Thyroid gland (tissue), 4 donors: ENCODE results near the gene B3GNT5. TPM values are rescaled to one million over a fixed set of nuclear protein-coding genes. Genes with fewer than 3 reads are reported as not detected.

ENCODE experiments used
- DNase-seq, 2 donors: peaks; one replicate each; pipeline ENCODE4 v3.0.0-alpha.2; 2019
- H3K27ac ChIP-seq, 3 donors: fragments of 200-600 bp; sonication (generic); 1 replicate in 2 of 3; 2 replicates in 1 of 3; pipeline ENCODE4 v1.5.1; 2016 to 2019; ENCODE audit warnings: mild to moderate bottlenecking in 1 of 3, moderate library complexity in 1 of 3
- H3K27me3 ChIP-seq: fragments of 200-600 bp; sonication (generic); one replicate; pipeline ENCODE4 v1.5.1; 2019
- H3K36me3 ChIP-seq, 2 donors: fragments of 200-600 bp; sonication (generic); one replicate each; pipeline ENCODE4 v1.5.1; 2016 to 2019
- H3K4me1 ChIP-seq, 2 donors: fragments of 200-600 bp; sonication (generic); one replicate each; pipeline ENCODE4 v1.5.1; 2017 to 2019
- H3K4me3 ChIP-seq, 3 donors: fragments of 200-600 bp; sonication (generic); replicated peaks in 1 of 3; 1 replicate in 2 of 3; 2 replicates in 1 of 3; pipeline ENCODE4 v1.5.1; 2016; ENCODE audit warnings: mild to moderate bottlenecking in 1 of 3
- H3K9me3 ChIP-seq: fragments of 200-600 bp; sonication (generic); one replicate; pipeline ENCODE4 v1.5.1; 2017
- CTCF ChIP-seq, 6 experiments: fragments of 200-600 bp in 3 of 6; fragments of 450-650 bp in 3 of 6; sonication (generic) in 3 of 6; IDR thresholded peaks; one replicate each; pipeline ENCODE4 v1.5.1; 2016 to 2019; ENCODE audit warnings: antibody characterized with exemption in 6 of 6, mild to moderate bottlenecking in 2 of 6, inconsistent platforms in 1 of 6, moderate library complexity in 1 of 6
- POLR2A ChIP-seq, 2 donors: fragments of 450-650 bp; IDR thresholded peaks; one replicate each; pipeline ENCODE4 v1.6.1; 2017; ENCODE audit warnings: antibody characterized with exemption in 2 of 2, mild to moderate bottlenecking in 2 of 2, moderate library complexity in 1 of 2
- WGBS, 2 donors: methylation state at CpG; one replicate each; pipeline ENCODE4 v1.1.5; 2017; 5-methylcytosine and 5-hydroxymethylcytosine counted together
- intact Hi-C: fragments of 100-400 bp; cut with DNase I; formaldehyde crosslinking; loops from one replicate; pipeline ENCODE4 v1.15.1; 2023
- total RNA-seq, 4 donors: library from RNA; depleted of rRNA; stranded (reverse); fragments of >200 nt; gene quantifications; one replicate each; pipeline ENCODE4 v1.2.3, GENCODE V29; 2016

B3GNT5 gene
- total RNA-seq, 4 donors from 2014 or later: 5.2 to 10.6 (median 7.1) TPM

DNA sequence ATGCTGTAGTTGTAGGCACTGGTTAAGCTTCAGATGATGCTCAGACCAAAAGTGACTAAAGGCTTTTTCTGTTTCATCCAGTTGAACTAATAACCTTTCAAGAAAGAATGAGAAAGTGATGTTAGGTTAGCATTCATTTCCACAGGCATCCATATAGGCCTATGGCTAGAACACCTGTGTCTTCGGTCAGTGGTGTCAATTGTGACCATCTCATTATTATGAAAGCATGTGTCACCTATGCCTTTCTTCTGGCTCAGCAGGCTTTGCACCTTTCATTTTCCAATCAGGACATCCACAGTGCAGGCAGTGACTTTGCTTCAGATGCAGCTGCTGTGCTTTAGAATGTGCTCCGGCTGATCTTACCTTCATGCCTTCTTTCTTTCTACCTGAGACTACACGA lies 57.9 kb downstream of the B3GNT5 start:
- Histone ChIP-seq H3K36me3 (no peaks in the 10 kb centered on the region), H3K4me3 (no peak overlapping the region), H3K27me3 (no peaks in the 10 kb centered on the region), H3K27ac (no peak overlapping the region), H3K9me3 (no peaks in the 10 kb centered on the region), H3K4me1 (no peaks in the 10 kb centered on the region)
- WGBS, 2 donors: 94 to 98% methylated on average over 3 of the region's 3 CpGs
- no peak for TF ChIP-seq POLR2A (IDR thresholded peaks at IDR 0.05)
- no peak for TF ChIP-seq CTCF (IDR thresholded peaks at IDR 0.05)
- no peak for DNase-seq
- intact Hi-C loops: no loop called here

- no peak overlapping the region for H3K4me3 ChIP-seq
- no peaks in the 10 kb centered on the region for H3K36me3 ChIP-seq
- 89 to 96% methylated on average over 2 of the region's 2 CpGs for WGBS, 2 donors
- H3K27ac ChIP-seq: no peak overlapping the region
- H3K27me3 ChIP-seq: no peaks in the 10 kb centered on the region
- DNase-seq: no peak
- H3K4me1 ChIP-seq: no peaks in the 10 kb centered on the region
- no peaks in the 10 kb centered on the region for H3K9me3 ChIP-seq
- TF ChIP-seq CTCF (IDR thresholded peaks at IDR 0.05): no peak
- TF ChIP-seq POLR2A (IDR thresholded peaks at IDR 0.05): no peak
- intact Hi-C loops: no loop called here
Observed at GRCh38 chr3:183312433-183312832, 59.4 kb downstream of the B3GNT5 start.

DNA sequence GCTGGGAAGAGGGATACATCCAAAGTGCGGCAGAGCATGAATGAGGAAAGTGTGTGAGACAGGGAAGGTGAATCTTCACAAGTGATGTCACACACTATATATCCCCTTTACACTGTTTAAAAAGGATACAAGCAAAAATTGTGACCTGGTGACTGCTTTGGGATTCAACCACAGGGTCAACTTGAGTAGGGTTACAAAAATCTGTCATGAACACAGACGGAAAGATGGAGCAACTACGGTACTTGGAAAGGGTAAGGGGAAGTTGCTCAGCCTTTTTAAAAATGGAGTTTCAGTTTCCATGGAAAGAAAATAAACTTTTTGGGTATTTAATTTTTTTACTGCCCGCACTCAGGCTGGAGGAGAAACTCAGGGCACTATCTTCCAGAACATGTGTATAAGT lies 60.3 kb downstream of the B3GNT5 start:
- H3K27me3 ChIP-seq: no peaks in the 10 kb centered on the region

GRCh38 chr3:183313764-183314163 lies 60.7 kb downstream of the B3GNT5 start:
- Histone ChIP-seq H3K9me3 (no peaks in the 10 kb centered on the region), H3K27ac (no peak overlapping the region), H3K36me3 (no peaks in the 10 kb centered on the region), H3K27me3 (no peaks in the 10 kb centered on the region), H3K4me3 (no peak overlapping the region), H3K4me1 (no peaks in the 10 kb centered on the region)
- intact Hi-C loops: no loop called here
- DNase-seq: no peak
- TF ChIP-seq POLR2A (IDR thresholded peaks at IDR 0.05) (no peak), CTCF (IDR thresholded peaks at IDR 0.05) (no peak)
- WGBS, 2 donors: 60 to 64% methylated on average over 7 of the region's 7 CpGs

More for the DNA sequence above, 60.3 kb downstream of the B3GNT5 start:
- 90% methylated on average over 4 of the region's 4 CpGs for WGBS, 2 donors
- no peak for DNase-seq
- H3K4me1 ChIP-seq: no peaks in the 10 kb centered on the region
- H3K36me3 ChIP-seq: no peaks in the 10 kb centered on the region
- H3K27ac ChIP-seq: no peak overlapping the region
- H3K4me3 ChIP-seq: no peak overlapping the region
- TF ChIP-seq POLR2A (IDR thresholded peaks at IDR 0.05) (no peak), CTCF (IDR thresholded peaks at IDR 0.05) (no peak)
- intact Hi-C loops: no loop called here
- H3K9me3 ChIP-seq: no peaks in the 10 kb centered on the region

GRCh38 chr3:183315739-183316138 lies 62.7 kb downstream of the B3GNT5 start:
- WGBS, 2 donors: 86 to 93% methylated on average over 8 of the region's 8 CpGs

More at GRCh38 chr3:183315739-183316138, 62.7 kb downstream of the B3GNT5 start:
- no peaks in the 10 kb centered on the region for H3K4me1 ChIP-seq
- no peak overlapping the region for H3K27ac ChIP-seq
- H3K27me3 ChIP-seq: no peaks in the 10 kb centered on the region
- H3K4me3 ChIP-seq: no peak overlapping the region
- no peak for DNase-seq
- no peak for TF ChIP-seq CTCF (IDR thresholded peaks at IDR 0.05)
- no peak for TF ChIP-seq POLR2A (IDR thresholded peaks at IDR 0.05)
- intact Hi-C loops: no loop called here
- no peaks in the 10 kb centered on the region for H3K9me3 ChIP-seq
- H3K36me3 ChIP-seq: no peaks in the 10 kb centered on the region
